ENCODE results near the gene TNC.

The TNC gene

GRCh38 chr9:115117999-115118878, at the start of gene TNC:
TSS of gene TNC (minus strand) at chr9:115118157. CDS start at chr9:115091018, 27,139 bp downstream.
- no peak for DNase-seq

DNA sequence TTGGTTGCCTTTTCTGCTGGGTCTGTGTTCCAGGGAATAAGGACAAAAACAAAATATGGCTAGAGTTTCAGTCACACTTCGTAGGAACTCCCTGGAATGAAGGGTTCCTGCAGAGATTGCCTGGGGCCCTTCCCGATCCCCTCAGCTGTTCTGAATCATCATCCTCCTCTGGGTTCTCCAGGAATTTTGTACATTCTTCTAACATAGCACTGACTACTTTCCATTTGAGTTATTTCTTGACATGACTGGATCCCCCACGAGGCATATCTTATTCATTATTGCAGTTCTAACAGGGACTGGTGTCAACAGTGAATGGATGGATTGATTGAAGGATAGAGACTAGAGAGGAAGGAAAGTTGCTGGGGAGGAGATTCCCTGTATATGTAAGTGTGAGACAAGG, 49.2 kb upstream of the TNC start:
- no peak for DNase-seq

GRCh38 chr9:115165233-115165632, 47.3 kb upstream of the TNC start:
- DNase-seq = no peak

DNA sequence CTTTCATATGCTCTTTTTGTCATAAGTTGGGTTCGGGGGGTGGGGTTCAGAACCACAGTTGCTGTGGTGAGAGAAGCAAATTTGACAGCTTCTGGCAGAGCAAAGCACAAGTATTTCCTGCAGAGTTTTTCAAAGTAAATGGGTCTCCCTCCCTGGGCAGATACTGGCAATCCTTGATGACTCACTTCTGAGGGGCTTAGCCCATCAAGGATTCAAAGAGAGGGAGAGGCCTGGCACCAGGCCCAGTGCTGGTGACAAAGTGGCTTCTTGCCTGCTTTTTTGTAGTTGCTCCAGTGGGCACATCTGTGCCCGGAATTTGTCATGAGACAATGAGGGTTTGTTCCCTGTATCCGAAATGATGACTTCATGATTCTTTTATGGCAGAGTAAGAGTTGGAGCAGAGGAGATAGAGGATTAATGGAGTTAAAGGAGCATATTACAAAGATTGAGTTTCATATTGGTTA, 46.6 kb upstream of the TNC start:
- no peak for DNase-seq

DNA sequence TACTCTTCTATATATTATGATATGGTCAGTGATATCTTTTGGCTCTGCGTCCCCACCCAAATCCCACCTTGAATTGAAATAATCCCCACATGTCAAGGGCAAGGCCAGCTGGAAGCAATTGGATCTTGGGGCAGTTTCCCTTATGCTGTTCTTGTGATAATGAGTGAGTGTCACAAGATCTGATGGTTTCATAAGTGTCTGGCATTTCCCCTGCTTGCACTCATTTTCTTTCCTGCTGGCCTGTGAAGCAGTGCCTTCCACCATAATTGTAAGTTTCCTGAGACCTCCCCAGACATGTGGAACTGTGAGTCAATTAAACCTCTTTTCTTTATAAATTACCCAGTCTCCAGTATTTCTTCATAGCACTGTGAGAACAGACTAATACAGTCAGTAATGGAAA, 45.0 kb upstream of the TNC start:
- DNase-seq = no peak

- no peak for DNase-seq
Observed at GRCh38 chr9:115161446-115161845, 43.5 kb upstream of the TNC start.

GRCh38 chr9:115158661-115159481, 40.9 kb upstream of the TNC start:
- DNase-seq = no peak

GRCh38 chr9:115157245-115157674, 39.3 kb upstream of the TNC start:
- DNase-seq = no peak

- no peak for DNase-seq
Observed at GRCh38 chr9:115155037-115155436, 37.1 kb upstream of the TNC start.

DNA sequence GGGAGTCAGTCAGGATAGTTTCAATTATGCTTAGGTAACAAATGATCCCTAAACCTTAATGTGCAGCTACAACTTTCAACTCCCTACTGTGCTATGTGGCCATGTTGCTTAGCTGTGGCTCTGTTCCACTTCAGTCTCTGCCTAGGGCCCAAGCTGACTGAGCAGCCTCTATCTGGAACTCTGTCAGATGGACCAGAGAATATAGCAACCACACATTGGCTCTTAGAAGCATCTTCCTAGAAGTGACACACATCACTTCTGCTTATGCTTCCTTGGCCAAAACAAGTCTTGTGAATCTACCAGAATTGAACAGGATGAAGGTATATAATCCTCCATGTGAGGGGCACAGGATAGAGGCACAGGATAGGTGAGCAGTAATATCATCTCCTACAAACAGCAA, 36.7 kb upstream of the TNC start:
- no peak for DNase-seq

DNA sequence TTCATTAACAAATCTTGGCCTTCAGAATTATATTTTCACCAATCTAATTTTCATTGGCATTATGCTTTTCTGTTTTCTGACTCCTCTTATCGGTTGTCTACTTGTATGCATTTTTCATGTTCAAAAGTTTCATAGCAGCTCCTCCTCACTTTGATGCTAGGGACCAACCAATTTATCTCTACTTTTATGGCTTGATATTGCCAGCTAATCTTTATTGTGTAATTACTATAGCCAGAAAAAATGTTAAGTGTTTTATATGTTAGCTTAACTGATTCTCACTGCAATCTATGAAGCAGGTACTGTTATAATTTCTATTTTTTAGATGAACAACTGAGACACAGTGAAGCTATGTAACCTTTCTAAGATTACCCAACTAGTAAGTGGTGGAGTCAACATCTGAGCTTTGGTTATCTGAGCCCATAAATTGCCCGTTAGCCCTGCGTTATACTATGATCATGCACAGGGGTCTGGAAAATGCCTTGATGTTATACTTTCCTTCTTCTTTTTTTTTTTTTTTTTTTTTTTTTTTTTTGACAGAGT, 34.4 kb upstream of the TNC start:
- DNase-seq = no peak

DNA sequence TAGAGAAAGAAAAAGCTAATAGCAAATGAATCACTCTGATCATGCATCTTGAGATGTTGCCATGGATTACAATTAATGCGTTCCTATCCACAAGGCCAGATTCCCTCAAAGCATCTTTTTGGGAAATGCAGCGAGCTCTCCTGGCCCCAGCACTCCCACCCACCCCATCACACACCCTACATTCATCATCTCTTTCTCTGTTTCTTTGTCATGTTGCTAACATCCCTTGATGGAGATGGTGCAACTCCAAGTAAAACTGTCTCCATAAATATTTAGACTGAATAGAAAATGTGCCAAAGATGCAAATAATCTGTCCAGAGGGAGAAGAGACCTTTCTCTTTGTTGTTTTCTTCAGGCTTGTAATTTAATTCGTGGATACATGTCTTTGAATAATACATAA, 30.8 kb upstream of the TNC start:
- DNase-seq = no peak

GRCh38 chr9:115146581-115147021, 28.6 kb upstream of the TNC start:
- no peak for DNase-seq

DNA sequence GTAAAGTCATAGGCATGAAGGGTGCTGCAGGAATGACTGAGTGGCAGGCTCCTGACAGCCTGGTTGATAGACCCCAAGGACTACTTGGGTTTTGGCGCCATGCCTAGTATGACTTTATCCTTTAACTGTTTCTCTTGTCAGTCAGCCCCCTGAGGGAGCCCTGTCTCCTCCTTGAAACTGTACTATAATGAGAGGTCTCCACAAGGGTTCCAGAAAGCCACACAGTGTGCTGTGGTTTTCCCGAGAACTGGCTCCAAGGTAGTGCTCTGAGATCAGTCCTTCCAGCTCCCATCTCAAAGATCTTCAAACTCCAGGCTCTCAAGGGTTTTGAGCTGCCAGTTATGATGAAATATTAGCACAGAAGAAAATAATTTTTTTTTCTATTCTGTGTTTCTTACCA, 26.7 kb upstream of the TNC start:
- no peak for DNase-seq

- DNase-seq = no peak
Observed at GRCh38 chr9:115143689-115144088, 25.7 kb upstream of the TNC start.

- no peak for DNase-seq
Observed at GRCh38 chr9:115142517-115143270, 24.7 kb upstream of the TNC start.

GRCh38 chr9:115142090-115142489, 24.1 kb upstream of the TNC start:
- DNase-seq = no peak

DNA sequence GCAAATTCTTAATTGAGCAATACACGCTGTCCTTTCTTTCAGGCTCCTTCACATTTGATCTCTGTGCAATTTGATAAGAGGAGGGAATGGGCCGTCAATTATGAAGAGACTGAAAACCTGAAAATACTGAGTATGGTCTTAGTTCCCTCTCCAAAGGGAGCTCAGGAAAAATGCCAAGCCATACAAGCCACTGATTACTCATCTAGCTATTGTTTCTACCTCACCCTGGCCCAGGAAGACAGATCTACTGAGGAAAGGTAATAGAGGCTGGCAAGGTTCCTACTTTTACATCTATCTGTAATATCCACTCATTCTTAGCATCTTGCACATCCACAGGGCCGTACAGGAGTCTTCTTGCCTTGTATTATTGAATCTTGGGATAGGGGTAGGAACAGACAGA, 23.7 kb upstream of the TNC start:
- no peak for DNase-seq

GRCh38 chr9:115138151-115138550, 20.2 kb upstream of the TNC start:
- no peak for DNase-seq

DNA sequence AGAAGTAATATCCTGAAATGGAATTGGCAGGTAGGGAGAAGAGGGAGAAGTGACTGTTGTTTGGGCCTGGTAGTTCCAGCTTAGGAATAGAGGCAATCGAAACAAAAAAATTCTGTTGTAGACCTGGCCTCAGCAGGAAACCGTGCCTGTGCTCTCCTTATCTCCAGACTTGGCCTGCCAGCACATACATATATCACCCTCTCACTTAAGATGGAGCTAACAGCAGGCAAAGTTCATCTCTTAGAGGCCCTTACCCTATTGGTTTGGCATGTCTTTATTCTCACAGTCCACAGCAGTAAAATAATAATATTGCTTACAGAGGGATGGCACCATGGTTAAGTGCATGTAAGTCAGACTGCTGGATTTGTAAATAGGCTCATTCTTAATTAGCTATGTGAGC, 19.6 kb upstream of the TNC start:
- DNase-seq = no peak

- no peak for DNase-seq
Observed at GRCh38 chr9:115135821-115136778, 18.1 kb upstream of the TNC start.

- DNase-seq = no peak
Observed at GRCh38 chr9:115134941-115135340, 17.0 kb upstream of the TNC start.

Measured in Kasumi-1 (cell line).